HG03108 (cell line): ENCODE results near the gene KIF11.
"Not testable (repeated sequence)": the region's sequence is repeated elsewhere in the genome, so short reads cannot be mapped to it uniquely, and the experiment has no call there.

ENCODE experiments used
- ATAC-seq: cut with Tn5 transposase; IDR thresholded peaks from one replicate; pipeline ENCODE4 v1.9.1; 2021; ENCODE audit warnings: moderate library complexity; ENCODE audit not compliant: unreplicated experiment

Gene KIF11

GRCh38 chr10:92590623-92591549, 2.0 kb upstream of the KIF11 start:
- peak; percentile 1 for ATAC-seq

DNA sequence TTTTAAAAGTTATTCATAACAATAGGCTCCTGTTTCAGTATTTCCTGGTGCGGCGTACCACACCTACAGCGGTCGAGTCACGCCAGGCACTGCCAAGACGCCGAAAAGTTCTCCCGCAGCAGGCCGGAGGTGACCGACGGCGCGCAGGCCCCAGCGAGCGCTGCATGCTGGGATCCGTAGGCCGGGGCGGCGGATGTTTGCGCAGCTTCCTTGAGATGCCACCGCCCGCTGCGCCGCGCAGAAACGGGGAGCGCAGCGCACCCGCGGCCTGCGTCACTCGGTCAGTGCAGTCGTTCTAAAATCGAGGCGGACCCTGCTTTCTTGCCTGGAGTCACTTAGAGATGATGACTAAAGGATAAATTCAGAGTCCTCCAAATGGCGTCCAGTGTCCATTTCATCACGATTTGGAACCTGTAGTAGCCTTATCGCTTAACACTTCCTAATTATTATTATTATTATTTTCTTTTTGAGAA, 1.3 kb upstream of the KIF11 start:
- ATAC-seq = peak; percentile 70

- no peak for ATAC-seq
Observed at GRCh38 chr10:92593619-92594588, 974 bp downstream of the KIF11 start.

DNA sequence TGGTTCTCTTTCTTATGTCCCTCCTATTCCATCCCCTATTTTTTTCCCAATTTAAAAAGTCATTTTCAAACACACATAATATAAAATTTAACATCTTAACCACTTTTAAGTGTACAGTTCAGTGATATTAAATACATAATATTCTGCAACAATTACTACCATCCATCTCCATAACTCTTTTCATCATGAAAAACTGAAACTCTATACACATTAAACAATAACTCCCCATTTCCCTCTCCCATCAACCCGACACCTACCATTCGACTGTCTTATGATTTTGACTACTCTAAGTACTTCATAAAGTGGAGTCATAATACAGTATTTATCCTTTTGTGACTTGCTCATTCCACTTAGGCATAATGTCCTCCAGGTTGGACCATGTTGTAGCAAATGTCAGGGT, 2.6 kb downstream of the KIF11 start:
- ATAC-seq = no peak

GRCh38 chr10:92598321-92598720, 5.4 kb downstream of the KIF11 start:
- ATAC-seq = no peak

DNA sequence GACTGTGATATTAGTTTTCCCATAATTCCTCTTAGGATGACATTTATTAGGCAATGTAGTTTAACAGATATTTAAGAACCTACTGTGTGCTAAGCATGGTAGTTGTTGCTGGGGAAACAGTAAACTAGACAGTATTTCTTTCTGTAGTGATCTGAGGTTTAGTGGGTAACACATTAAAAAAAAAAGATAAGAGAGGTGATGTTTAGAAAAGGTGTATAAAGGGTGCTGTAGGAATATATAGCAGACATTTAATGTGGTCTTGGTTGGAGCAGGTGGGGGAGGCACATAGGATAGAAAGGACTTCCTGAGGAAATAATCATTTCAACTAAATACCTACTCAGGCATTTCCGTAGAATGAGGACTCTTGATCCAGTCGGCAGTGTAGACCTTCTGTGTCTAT, 11.9 kb downstream of the KIF11 start:
- no peak for ATAC-seq

DNA sequence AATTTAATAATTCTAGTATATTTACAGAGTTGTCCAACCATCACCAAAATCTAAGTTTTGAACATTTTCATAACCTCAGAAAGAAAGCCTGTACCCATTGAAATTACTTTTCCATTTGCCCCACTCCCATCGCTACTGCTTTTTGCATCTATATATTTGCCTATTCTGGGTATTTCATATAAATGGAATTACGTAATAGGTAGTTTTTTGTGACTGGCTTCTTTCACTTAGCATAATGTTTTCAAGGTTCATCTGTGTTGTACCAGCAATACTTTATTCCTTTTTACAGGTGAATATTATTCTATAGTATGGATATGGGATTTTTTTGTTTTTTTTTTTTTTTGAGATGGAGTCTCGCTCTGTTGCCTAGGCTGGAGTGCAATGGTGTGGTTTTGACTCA, 22.6 kb downstream of the KIF11 start:
- no peak for ATAC-seq

GRCh38 chr10:92619368-92619767, 26.4 kb downstream of the KIF11 start:
- ATAC-seq = no peak

GRCh38 chr10:92627845-92628480, 35.0 kb downstream of the KIF11 start:
- ATAC-seq = no peak

DNA sequence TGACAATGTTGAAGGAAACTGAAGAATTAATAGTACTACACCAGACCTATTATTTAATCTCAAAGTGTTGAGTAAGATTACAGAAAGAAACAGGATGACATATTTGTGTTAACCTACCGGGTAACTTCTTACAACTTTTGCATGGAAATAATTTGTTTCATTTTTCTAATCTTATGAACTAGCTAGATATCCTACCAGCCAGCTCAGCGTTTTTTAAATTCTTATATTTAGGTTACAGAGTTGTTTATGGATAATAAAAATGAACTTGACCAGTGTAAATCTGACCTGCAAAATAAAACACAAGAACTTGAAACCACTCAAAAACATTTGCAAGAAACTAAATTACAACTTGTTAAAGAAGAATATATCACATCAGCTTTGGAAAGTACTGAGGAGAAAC, 37.0 kb downstream of the KIF11 start:
- no peak for ATAC-seq

DNA sequence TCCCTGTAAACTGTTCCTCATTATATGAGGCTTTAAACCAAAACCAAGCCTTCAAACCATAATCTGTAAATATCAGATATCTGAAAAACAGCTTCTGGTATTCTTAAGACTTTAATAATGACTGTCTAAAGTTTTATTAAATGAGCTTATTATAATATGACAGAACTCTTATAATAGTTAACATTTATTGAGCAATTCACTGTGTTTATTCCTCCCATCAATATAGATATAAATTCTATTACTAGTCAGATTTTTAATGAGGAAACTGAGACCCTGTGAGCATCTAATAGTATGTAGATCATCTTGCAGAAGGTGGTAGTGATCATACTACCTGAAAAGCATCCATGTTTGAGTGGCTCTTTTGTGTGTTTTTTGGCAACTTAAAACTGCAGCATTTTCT, 45.1 kb downstream of the KIF11 start:
- no peak for ATAC-seq

DNA sequence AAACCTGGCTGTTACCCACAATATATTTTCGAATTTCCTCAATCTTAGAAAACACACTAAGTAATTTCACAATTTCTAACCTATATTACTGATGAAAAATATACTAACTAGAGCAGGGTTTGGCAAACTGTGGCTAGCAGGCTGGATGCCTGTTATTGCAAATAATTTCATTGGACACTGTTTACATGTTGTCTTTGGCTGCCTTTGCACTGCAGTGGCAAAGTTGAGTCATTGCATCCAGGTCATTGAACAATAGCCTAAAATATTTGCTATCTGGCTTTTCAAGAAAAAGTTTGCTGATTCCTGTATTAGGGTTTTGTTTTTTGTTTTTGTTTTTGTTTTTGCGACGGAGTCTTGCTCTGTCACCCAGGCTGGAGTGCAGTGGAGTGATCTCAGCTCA, 47.2 kb downstream of the KIF11 start:
- no peak for ATAC-seq

DNA sequence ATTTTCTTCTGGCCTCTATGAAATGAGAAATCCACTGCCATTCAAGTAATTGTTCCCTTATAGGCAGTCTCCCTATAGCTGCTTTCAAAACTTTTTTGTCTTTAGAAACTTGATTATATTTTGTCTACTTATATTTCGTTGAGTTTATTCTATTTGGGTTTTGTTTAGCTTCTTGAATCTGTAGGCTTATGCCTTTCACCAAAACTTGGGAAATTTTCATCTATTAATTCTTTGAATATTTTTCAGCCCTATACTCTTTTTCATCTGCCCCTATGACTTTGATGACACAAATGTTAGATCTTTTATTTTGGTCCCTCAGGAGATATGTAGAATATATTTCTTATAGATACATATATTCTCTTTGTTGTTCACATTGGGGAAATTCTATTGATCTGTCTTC, 48.6 kb downstream of the KIF11 start:
- no peak for ATAC-seq

- ATAC-seq = no peak
Observed at GRCh38 chr10:92644921-92645320, 52.0 kb downstream of the KIF11 start.

DNA sequence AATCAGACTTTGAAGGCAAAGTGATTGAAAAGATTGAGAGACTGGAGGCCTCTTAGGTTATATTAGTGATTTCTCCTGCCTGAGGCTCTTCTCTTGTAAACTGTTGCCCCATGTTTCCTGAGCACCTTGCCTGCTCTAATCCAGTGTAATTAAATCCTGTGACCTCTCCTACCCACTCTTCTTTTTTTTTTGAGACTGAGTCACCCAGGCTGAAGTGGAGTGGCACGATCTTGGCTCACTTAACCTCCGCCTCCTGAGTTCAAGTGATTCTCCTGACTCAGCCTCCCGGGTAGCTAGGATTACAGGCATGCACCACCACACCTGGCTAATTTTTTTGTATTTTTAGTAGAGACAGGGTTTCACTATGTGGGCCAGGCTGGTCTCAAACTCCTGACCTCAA, 57.9 kb downstream of the KIF11 start:
- ATAC-seq = not testable (repeated sequence)

- no peak for ATAC-seq
Observed at GRCh38 chr10:92655426-92655825, 62.5 kb downstream of the KIF11 start.

- ATAC-seq = no peak
Observed at GRCh38 chr10:92656266-92656961, 63.5 kb downstream of the KIF11 start.

GRCh38 chr10:92657024-92657423, 64.1 kb downstream of the KIF11 start:
- no peak for ATAC-seq

DNA sequence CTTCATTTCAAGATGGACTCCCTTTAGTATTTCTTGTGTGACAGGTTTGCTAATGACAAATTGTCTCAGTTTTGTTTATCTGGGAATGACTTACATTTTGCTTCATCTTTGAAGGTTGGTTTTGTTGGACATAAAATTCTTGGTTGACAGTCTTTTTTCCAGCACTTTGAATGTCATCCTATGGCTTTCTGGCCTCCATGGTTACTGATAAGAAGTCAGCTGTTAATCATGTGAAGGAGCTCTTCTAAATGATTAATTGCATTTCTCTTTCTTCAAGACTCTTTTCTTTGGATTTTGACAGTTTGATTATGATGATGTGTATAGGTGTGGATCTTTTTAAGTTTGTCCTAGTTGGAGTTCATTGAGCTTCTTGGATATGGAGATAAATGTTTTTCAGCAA, 69.9 kb downstream of the KIF11 start:
- ATAC-seq = no peak

DNA sequence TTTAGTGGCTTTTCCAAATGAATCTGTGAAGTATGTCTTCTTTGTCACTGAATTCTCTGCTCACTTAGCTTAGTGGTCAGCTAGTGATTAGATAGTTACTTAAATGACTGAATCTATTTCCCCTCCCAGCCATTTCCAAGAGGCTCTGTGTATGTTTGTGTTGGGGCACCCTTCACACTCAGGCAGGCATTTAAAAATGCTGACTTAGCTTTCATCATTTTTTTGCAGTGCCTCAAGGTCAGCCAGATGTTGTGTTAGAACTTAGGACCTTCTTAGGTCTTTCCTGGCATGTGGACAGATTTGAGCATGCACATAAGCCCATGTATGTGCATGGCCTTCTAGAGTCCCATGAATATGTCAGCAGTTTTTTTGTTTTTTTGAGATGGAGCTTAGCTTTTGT, 71.4 kb downstream of the KIF11 start:
- no peak for ATAC-seq

DNA sequence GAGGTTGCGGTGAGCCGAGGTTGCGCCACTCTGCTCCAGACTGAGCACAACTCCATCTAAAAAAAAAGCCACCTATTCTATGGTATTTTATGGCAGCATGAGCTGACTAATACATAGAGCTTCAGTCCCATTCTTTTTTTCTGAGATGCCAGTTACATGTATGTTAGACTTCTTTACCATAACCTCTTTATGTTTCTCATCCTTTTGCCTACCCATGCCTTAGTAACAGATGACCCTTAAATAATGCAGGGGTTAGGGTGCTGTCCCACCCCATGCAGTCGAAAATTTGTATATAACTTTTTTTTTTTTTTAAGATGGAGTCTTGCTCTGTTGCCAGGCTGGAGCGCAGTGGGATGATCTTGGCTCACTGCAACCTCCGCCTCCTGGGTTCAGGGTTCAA, 74.1 kb downstream of the KIF11 start:
- no peak for ATAC-seq
